K562 (cell line): Measurements from ENCODE around the gene GPR32. TPM values are rescaled to one million over a fixed set of nuclear protein-coding genes. Genes with fewer than 3 reads are reported as not detected.
A peak's percentile ranks its signal among the peaks of the same experiment; 100 is the strongest.

ENCODE experiments used
- CHD4 ChIP-seq: fragments of 200-600 bp; sonication (generic); IDR thresholded peaks from 3 replicates; pipeline ENCODE4 v1.6.1; 2012; ENCODE audit warnings: low read depth, mild to moderate bottlenecking, mixed read lengths, low read length, inconsistent platforms; ENCODE audit not compliant: insufficient read depth, insufficient replicate concordance, poor library complexity, severe bottlenecking
- GTF3C2 ChIP-seq: IDR thresholded peaks from 3 replicates; pipeline ENCODE4 v1.6.1; 2011; ENCODE audit warnings: borderline replicate concordance, mild to moderate bottlenecking, moderate library complexity; ENCODE audit not compliant: insufficient read length; ENCODE audit errors: extremely low read depth
- MEIS2 ChIP-seq: fragments of 450-650 bp; IDR thresholded peaks from 2 replicates; pipeline ENCODE4 v1.6.1; 2014; ENCODE audit warnings: mild to moderate bottlenecking; ENCODE audit not compliant: partially characterized antibody
- RAD51 ChIP-seq: fragments of 450-650 bp; IDR thresholded peaks from 2 replicates; pipeline ENCODE4 v1.7.1; 2016; ENCODE audit warnings: low read depth, mild to moderate bottlenecking, borderline replicate concordance
- RREB1 ChIP-seq: fragments of 250-450 bp; sonication (Bioruptor Pico); IDR thresholded peaks from 2 replicates; pipeline ENCODE4 v1.4.0; 2020
- ZNF518B ChIP-seq: fragments of 250-450 bp; sonication (Bioruptor Pico); IDR thresholded peaks from 2 replicates; pipeline ENCODE4 v1.5.0; 2021; ENCODE audit warnings: mild to moderate bottlenecking, moderate library complexity
- polyA plus RNA-seq, 8 experiments: library from polyadenylated mRNA; depleted of rRNA in 4 of 8; stranded (reverse) in 5 of 8; unstranded in 3 of 8; fragments of >200 nt; fragmentation: Nextera tagmentation in 2 of 8; fragmentation: Illumina TruSeq in 1 of 8; extraction: Ambion mirVana in 2 of 8; extraction: Trizol in 1 of 8; gene quantifications; 2 replicates each; pipeline versions ENCODE4 v1.2.1 to v1.2.3, GENCODE V29; 2011 to 2014; ENCODE audit warnings: inconsistent platforms in 1 of 8, missing spikeins in 1 of 8
- total RNA-seq, 7 experiments: library from RNA; depleted of rRNA in 6 of 7; stranded (reverse); fragments of >200 nt in 6 of 7; fragmentation: Illumina TruSeq in 2 of 7; extraction: Trizol in 2 of 7; gene quantifications; 2 replicates each; pipeline versions ENCODE4 v1.2.1 to v1.2.3, GENCODE V29; 2011 to 2021; ENCODE audit warnings: low replicate concordance in 1 of 7

Gene GPR32
- total and polyA plus RNA-seq, 9 of the 15 experiments (the other 6 are each of a cell fraction or from before 2014, with no cell fraction given): not detected

- TF ChIP-seq CHD4: no peak
- no peak for TF ChIP-seq ZNF518B (CRISPR knock-in tag)
- peak; percentile 6 for TF ChIP-seq MEIS2
- TF ChIP-seq RREB1: no peak
- TF ChIP-seq RAD51: peak; percentile 15; the same call in 1 of the 2 replicates
- no peak for TF ChIP-seq GTF3C2
These were observed 24.0 kb downstream of the GPR32 start (continued) for GRCh38 chr19:50794074-50794875.
